Neutrophil (primary cell): ENCODE results near the gene EPHA7.

ENCODE experiments used
- H3K27ac ChIP-seq: fragments of 200-600 bp; sonication (generic); 2 replicates; pipeline ENCODE4 v1.5.1; 2016; ENCODE audit warnings: mild to moderate bottlenecking, moderate library complexity
- H3K27me3 ChIP-seq: fragments of 200-600 bp; sonication (generic); 2 replicates; pipeline ENCODE4 v1.6.0; 2016; ENCODE audit warnings: mild to moderate bottlenecking
- H3K36me3 ChIP-seq: fragments of 200-600 bp; sonication (generic); 2 replicates; pipeline ENCODE4 v1.5.1; 2017
- H3K4me1 ChIP-seq, 2 experiments: fragments of 200-600 bp in 1 of 2; sonication (generic) in 1 of 2; 1 replicate in 1 of 2; 2 replicates in 1 of 2; pipeline versions ENCODE4 v1.5.1 to v1.6.1; 2013 to 2016; ENCODE audit warnings: low read depth in 1 of 2, low read length in 1 of 2, mild to moderate bottlenecking in 1 of 2, moderate library complexity in 1 of 2; ENCODE audit not compliant: control insufficient read depth in 1 of 2, insufficient read depth in 1 of 2
- H3K4me3 ChIP-seq, 2 experiments: fragments of 200-600 bp in 1 of 2; sonication (generic) in 1 of 2; 1 replicate in 1 of 2; 2 replicates in 1 of 2; pipeline ENCODE4 v1.5.1; 2013 to 2016; ENCODE audit warnings: low read depth in 1 of 2, low read length in 1 of 2, mild to moderate bottlenecking in 1 of 2, moderate library complexity in 1 of 2
- H3K9me3 ChIP-seq: fragments of 200-600 bp; sonication (generic); 2 replicates; pipeline ENCODE4 v1.5.1; 2016
- TF ChIP-seq, protein P1 (sequence below): fragments of 200-600 bp; sonication (generic); IDR thresholded peaks from 2 replicates; pipeline ENCODE4 v1.5.1; 2016; ENCODE audit warnings: antibody characterized with exemption

The EPHA7 gene

DNA sequence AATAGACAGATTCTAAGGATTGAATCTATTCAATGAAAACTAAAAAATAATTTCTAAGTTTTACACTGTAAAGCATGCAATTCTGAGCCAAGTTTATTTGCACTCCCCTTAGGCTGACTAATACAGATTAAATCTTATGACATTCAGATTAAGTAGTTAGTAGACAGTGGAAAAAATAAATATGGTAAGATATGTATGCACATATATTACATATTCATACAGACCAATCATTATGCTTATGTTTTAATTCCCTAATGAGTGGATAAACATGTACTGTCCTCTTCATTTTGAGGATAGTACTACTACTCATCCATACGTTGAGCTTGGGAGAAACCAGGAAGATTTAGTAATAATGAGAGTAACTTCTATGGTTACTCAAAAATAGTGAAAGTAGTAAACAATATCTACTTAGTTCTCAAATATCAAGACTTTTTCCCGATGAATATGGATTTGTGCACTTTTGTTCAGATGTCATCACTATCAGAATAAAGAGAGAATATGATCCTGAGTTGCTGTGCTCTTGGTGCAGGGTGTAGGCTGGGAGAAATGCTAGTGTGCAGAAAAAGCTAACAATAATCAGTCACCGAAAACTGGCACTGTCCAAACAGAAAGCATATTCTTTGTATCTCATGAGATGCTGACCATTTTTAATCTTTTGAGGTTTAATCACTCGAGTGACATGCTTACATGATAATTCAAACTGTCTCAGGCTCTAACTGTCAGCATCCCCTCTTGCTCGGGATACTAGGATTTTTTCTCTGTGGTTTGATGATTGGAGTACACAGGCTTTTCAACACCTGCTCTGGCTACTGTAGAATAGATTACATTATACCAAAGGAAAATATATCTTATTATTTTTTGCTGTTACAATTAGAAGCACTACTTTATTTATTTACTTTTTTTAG lies 111.6 kb downstream of the EPHA7 start:
- TF ChIP-seq, protein P1, sequence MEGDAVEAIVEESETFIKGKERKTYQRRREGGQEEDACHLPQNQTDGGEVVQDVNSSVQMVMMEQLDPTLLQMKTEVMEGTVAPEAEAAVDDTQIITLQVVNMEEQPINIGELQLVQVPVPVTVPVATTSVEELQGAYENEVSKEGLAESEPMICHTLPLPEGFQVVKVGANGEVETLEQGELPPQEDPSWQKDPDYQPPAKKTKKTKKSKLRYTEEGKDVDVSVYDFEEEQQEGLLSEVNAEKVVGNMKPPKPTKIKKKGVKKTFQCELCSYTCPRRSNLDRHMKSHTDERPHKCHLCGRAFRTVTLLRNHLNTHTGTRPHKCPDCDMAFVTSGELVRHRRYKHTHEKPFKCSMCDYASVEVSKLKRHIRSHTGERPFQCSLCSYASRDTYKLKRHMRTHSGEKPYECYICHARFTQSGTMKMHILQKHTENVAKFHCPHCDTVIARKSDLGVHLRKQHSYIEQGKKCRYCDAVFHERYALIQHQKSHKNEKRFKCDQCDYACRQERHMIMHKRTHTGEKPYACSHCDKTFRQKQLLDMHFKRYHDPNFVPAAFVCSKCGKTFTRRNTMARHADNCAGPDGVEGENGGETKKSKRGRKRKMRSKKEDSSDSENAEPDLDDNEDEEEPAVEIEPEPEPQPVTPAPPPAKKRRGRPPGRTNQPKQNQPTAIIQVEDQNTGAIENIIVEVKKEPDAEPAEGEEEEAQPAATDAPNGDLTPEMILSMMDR, result no peak
- H3K27me3 ChIP-seq, result no peaks in the 10 kb centered on the region
- H3K36me3 ChIP-seq, result no peaks in the 10 kb centered on the region
- no peaks in the 10 kb centered on the region for H3K4me1 ChIP-seq
- no peak overlapping the region for H3K27ac ChIP-seq
- no peak overlapping the region for H3K4me3 ChIP-seq
- no peaks in the 10 kb centered on the region for H3K9me3 ChIP-seq

DNA sequence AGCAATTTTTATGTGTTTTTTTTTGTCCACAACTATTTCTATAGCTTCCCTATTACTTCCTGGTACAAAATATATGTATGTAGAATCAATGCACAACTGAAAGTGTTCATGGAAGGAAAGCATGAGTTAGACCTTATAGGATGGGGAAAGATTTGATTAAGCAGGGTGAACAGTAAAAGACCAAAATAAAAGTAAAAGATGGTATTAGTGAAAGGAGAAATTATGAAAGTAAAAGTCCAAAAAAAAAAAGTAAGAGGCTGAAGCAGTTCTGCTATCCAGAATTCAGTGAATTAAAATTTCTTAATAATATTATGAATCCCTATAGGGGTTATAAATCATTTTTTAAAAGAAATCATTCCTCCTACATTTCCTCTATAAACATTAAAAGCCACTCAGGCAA lies 114.3 kb downstream of the EPHA7 start:
- Histone ChIP-seq H3K4me1 (no peaks in the 10 kb centered on the region), H3K4me3 (no peak overlapping the region), H3K27me3 (no peaks in the 10 kb centered on the region), H3K27ac (no peak overlapping the region), H3K9me3 (no peaks in the 10 kb centered on the region), H3K36me3 (no peaks in the 10 kb centered on the region)
- TF ChIP-seq, protein P1, result no peak

DNA sequence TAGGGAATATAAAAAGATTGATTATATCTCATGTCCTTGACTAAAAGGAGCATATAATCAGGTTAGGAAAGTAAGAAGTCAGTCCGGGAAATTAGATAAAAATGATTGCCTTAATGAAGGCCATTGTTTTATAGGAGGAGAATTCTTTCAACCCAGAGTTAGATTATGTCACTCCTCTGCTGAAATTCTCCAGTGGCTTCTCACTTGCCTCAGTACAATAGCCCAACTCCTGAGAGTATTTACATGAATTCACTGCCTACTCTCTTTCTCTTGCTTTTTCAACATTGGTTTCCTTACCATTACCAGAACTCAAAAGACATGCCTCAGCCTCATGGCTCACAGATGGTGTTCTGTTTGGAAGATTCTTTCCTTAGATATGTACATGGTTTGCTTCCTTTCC lies 114.9 kb downstream of the EPHA7 start:
- H3K4me3 ChIP-seq, result no peak overlapping the region
- no peaks in the 10 kb centered on the region for H3K4me1 ChIP-seq
- H3K36me3 ChIP-seq, result no peaks in the 10 kb centered on the region
- H3K27me3 ChIP-seq, result no peaks in the 10 kb centered on the region
- H3K9me3 ChIP-seq, result no peaks in the 10 kb centered on the region
- TF ChIP-seq, protein P1, result no peak
- H3K27ac ChIP-seq, result no peak overlapping the region

DNA sequence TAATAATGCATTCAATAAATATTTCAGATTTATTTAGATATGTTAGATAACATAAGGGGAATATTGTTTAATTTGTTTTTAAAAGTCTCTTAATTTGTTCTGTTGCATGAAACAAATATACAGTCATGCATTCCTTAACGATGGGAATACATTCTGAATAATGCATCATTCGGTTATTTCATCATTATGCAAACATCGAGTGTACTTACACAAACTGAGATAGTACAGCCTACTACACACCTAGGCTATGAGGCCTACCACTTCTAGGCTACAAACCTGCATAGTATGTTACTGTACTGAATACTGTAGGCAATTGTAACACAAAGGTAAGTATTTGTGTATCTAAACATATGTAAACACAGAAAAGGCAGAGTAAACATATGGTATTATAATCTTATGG lies 118.7 kb downstream of the EPHA7 start:
- TF ChIP-seq, protein P1, result no peak
- no peaks in the 10 kb centered on the region for H3K27me3 ChIP-seq
- no peak overlapping the region for H3K4me3 ChIP-seq
- no peaks in the 10 kb centered on the region for H3K4me1 ChIP-seq
- no peak overlapping the region for H3K27ac ChIP-seq
- no peaks in the 10 kb centered on the region for H3K9me3 ChIP-seq
- H3K36me3 ChIP-seq, result no peaks in the 10 kb centered on the region

DNA sequence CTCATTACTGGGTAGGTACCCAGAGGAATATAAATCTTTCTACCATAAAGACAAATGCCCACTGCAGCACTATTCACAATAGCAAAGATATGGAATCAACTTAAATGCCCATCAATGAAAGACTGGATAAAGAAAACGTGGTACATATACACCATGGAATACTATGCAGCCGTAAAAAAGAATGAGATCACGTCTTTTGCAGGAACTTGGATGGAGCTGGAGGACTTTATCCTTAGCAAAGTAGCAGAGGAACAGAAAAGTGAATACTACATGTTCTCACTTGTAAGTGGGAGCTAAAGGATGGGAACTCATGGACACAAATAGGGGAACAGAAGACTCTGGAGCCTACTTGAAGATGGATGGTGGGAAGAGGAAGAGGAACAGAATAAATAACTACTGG lies 119.7 kb downstream of the EPHA7 start:
- no peaks in the 10 kb centered on the region for H3K4me1 ChIP-seq
- H3K9me3 ChIP-seq, result no peaks in the 10 kb centered on the region
- no peak overlapping the region for H3K27ac ChIP-seq

More for the DNA sequence above, 119.7 kb downstream of the EPHA7 start:
- Histone ChIP-seq H3K27me3 (no peaks in the 10 kb centered on the region), H3K4me3 (no peak overlapping the region), H3K36me3 (no peaks in the 10 kb centered on the region)
- TF ChIP-seq, protein P1, result no peak
